RWPE2 (cell line): ENCODE measurements around the gene ALDH3B2.
"Not testable (repeated sequence)": the region's sequence is repeated elsewhere in the genome, so short reads cannot be mapped to it uniquely, and the experiment has no call there.

Experiments
- ATAC-seq: fragments of 200-7000 bp; cut with Tn5 transposase; 3 replicates; pipeline ENCODE4 v1.9.1; 2021; ENCODE audit warnings: low read depth
- DNase-seq: peaks from one replicate; pipeline ENCODE4 v3.0.0-alpha.2; 2020; ENCODE audit warnings: low spot score
- H3K27ac ChIP-seq: fragments of 450-650 bp; 2 replicates; pipeline ENCODE4 v1.5.1; 2017; ENCODE audit warnings: mild to moderate bottlenecking; ENCODE audit not compliant: poor library complexity, severe bottlenecking
- H3K27me3 ChIP-seq: fragments of 250-450 bp; sonication (Bioruptor Pico); 2 replicates; pipeline ENCODE4 v1.5.1; 2021; ENCODE audit warnings: mild to moderate bottlenecking, moderate library complexity; ENCODE audit not compliant: insufficient read depth, poor library complexity, severe bottlenecking
- H3K36me3 ChIP-seq: fragments of 250-450 bp; sonication (Bioruptor Pico); 2 replicates; pipeline ENCODE4 v1.5.1; 2020; ENCODE audit warnings: low read depth, mild to moderate bottlenecking, moderate library complexity
- H3K4me1 ChIP-seq: fragments of 250-450 bp; sonication (Bioruptor Pico); 2 replicates; pipeline ENCODE4 v1.5.1; 2021; ENCODE audit warnings: mild to moderate bottlenecking, moderate library complexity; ENCODE audit not compliant: insufficient read depth, poor library complexity, severe bottlenecking
- H3K4me3 ChIP-seq: fragments of 250-450 bp; sonication (Bioruptor Pico); 2 replicates; pipeline ENCODE4 v1.5.1; 2021; ENCODE audit warnings: mild to moderate bottlenecking, moderate library complexity; ENCODE audit not compliant: severe bottlenecking
- H3K9me3 ChIP-seq: fragments of 250-450 bp; sonication (Bioruptor Pico); 2 replicates; pipeline ENCODE4 v1.5.1; 2021; ENCODE audit warnings: mild to moderate bottlenecking, moderate library complexity; ENCODE audit not compliant: severe bottlenecking
- TF ChIP-seq, protein P1 (sequence below): fragments of 450-650 bp; IDR thresholded peaks from one replicate; pipeline ENCODE4 v1.5.1; 2017; ENCODE audit warnings: mild to moderate bottlenecking, moderate library complexity; ENCODE audit not compliant: poor library complexity, severe bottlenecking

ALDH3B2 gene

DNA sequence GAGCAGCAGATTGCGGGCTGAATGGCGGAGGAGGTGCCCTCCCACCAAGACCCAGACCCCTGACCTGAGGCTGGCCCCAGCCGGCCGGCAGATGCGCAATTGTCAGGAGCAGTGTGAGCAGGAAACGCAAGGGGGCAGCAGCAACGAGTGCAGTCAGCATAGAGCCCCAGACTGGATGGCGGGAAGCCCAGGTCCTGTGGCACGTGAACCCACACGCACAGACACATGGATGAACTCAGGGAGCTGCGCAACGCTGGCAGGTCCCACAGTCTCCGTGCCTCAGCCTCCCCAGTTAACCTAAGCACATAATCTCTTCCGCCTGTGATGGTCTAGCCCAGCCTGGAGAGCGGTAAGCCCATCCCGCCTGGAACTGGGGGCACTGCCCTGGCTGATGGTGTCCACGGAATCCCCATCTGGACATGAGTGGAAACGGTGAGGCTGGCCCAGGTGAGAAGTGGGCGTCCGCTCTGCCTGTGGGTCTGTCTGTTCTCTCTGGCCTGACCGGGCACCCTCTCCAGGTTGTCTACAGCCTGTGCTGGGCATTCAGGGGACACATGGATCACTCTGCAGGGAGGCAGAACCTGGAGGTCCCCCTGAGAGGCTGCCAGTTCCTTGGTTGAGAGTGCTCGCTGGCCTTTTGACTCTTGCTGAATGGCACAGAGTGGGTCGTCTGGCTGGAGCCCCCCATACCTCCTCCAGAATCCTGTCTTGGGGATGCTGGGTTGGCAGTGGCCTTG lies 34.2 kb downstream of the ALDH3B2 start:
- peak; percentile 60; the same call in 2 of the 3 replicates for ATAC-seq
- peak; percentile 60 for DNase-seq
- no peak overlapping the region for H3K4me3 ChIP-seq
- H3K36me3 ChIP-seq: no peaks in the 10 kb centered on the region
- no peaks in the 10 kb centered on the region for H3K27me3 ChIP-seq
- TF ChIP-seq, protein P1, sequence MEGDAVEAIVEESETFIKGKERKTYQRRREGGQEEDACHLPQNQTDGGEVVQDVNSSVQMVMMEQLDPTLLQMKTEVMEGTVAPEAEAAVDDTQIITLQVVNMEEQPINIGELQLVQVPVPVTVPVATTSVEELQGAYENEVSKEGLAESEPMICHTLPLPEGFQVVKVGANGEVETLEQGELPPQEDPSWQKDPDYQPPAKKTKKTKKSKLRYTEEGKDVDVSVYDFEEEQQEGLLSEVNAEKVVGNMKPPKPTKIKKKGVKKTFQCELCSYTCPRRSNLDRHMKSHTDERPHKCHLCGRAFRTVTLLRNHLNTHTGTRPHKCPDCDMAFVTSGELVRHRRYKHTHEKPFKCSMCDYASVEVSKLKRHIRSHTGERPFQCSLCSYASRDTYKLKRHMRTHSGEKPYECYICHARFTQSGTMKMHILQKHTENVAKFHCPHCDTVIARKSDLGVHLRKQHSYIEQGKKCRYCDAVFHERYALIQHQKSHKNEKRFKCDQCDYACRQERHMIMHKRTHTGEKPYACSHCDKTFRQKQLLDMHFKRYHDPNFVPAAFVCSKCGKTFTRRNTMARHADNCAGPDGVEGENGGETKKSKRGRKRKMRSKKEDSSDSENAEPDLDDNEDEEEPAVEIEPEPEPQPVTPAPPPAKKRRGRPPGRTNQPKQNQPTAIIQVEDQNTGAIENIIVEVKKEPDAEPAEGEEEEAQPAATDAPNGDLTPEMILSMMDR: peak; percentile 51
- no peaks in the 10 kb centered on the region for H3K9me3 ChIP-seq
- no peaks in the 10 kb centered on the region for H3K4me1 ChIP-seq
- H3K27ac ChIP-seq: no peak overlapping the region

DNA sequence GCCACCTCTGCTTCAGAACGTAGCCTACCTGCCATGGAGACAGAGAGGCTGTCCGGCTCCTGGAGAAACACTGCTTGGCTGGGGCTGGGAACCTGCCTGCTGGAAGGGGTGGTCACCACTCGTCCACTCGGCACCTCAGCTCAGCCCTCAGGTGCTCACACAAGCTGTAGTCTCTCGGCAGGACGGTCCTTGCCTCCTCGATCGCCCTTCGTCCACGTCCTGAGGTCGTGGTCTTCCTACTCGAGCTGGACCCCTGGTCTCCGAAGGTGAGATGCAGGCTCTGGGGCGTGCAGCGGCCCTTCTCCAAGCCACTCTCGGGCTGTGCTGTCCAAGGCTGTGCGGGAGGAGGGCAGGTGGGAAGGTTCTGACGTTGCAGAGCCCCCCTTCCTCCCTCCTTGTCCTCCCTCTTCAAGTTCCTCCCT lies 35.0 kb downstream of the ALDH3B2 start, which contains the start of gene TBX10:
Gene TBX10, minus strand, starts transcription at position 326 of the 422 bp plus-strand sequence. Its CDS starts 291 bp downstream, at position 35.
- Histone ChIP-seq H3K27me3 (no peaks in the 10 kb centered on the region), H3K4me3 (no peak within 1 kb of the TSS), H3K9me3 (no peaks in the 10 kb centered on the region), H3K36me3 (no peaks in the 10 kb centered on the region), H3K27ac (no peak within 1 kb of the TSS), H3K4me1 (no peaks in the 10 kb centered on the region)
- ATAC-seq: no peak
- no peak for DNase-seq
- TF ChIP-seq, protein P1: no peak

DNA sequence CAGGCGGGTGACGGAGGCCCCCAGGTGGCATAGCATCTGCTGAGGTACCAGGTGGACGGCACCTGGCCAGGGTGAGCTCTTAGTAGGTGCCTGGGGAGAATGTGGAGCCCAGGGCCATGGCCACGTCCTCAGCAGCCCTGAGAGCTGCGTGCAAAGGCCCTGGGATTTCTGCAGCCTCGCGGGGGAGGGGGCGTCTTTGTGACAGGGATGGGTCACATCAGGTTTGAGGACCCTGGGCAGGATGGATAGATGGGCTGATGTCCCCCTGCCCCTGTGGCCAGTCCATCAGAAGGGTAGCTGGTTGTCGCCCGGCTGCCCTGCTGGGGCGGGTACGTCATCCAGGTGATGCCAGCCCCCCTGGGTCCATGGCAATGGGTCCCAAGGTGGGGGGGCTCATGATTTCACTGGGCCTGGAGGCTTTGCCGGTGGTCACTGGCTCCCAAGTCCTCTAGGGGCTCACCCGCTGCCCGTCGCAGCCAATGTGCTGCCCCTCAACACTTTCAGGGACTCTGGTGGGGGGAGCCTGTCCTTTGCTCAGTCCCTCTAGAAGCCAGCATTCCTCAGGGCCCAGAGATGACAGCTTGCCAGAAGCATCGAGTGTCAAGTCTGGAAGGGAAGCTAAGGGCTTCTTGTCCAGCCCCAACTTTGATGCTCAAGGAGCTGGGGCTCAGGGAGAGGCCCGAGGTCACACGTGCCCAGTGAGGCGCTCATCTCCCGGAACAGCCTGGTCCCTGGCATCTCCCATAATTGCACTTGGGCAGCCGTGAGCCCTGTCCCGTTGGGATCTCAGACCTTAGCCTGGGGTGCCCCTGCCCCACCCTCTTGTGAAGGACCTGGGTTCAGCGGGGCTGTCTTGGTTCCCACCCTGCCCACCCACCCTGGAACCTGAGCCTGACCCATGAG lies 35.6 kb downstream of the ALDH3B2 start:
- Histone ChIP-seq H3K4me1 (no peaks in the 10 kb centered on the region), H3K4me3 (no peak overlapping the region), H3K9me3 (no peaks in the 10 kb centered on the region), H3K36me3 (no peaks in the 10 kb centered on the region), H3K27ac (no peak overlapping the region), H3K27me3 (no peaks in the 10 kb centered on the region)
- TF ChIP-seq, protein P1: no peak
- no peak for ATAC-seq
- no peak for DNase-seq

DNA sequence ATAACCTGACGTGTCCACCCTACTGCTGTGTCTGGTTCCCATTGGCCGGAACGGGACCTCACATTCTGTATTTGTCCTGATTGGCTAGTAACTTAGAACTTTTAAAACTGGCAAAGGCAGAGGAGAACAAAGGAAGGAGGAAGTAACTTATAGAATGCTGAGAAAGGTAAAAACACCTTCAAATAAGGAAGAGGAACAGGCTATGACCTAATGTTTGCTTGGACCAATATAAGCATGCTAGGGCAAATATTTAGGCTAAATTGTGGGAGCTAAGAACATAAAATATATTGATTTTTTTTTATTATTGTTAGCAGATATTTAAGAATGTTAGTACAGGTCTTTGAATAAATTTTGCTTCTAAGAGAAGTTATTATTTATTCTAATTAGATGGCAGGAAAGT lies 37.0 kb downstream of the ALDH3B2 start:
- H3K27ac ChIP-seq, H3K4me1 ChIP-seq, ATAC-seq, H3K36me3 ChIP-seq, H3K27me3 ChIP-seq, H3K9me3 ChIP-seq, DNase-seq, H3K4me3 ChIP-seq: not testable (repeated sequence)

DNA sequence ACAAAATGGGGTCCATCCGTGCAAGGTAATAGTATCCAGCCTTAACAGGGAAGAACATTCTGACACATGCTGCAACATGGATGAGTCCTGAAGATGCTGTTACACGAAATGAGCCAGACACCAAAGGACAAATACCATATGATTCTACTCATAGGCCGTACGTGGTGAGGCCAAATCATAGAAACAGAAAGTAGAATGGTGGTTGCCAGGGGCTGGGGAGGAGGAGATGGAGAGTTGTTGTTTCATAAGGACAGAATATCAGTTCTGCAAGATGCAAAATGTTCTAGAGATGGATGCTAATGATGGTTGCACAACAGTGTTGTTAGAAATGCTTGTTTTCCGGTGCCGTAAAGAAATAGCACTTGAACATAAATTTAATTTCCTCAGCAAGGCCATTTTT lies 37.5 kb downstream of the ALDH3B2 start:
- no peaks in the 10 kb centered on the region for H3K4me1 ChIP-seq
- no peaks in the 10 kb centered on the region for H3K27me3 ChIP-seq
- no peak overlapping the region for H3K4me3 ChIP-seq
- DNase-seq (no peak), ATAC-seq (no peak)
- no peaks in the 10 kb centered on the region for H3K36me3 ChIP-seq
- H3K27ac ChIP-seq: no peak overlapping the region
- TF ChIP-seq, protein P1: no peak
- H3K9me3 ChIP-seq: no peaks in the 10 kb centered on the region
